ENCODE data around the gene NKIRAS2. TPM values are rescaled to one million over a fixed set of nuclear protein-coding genes. Genes with fewer than 3 reads are reported as not detected.

Gene NKIRAS2
- total and polyA plus RNA-seq, 2 donors (not counting 3 experiments of a cell fraction or from before 2014, with no cell fraction given) = 57.3 to 87.6 TPM

GRCh38 chr17:42058063-42058462, 38.2 kb downstream of the NKIRAS2 start:
- dilution Hi-C loops (cut with MboI; ENCODE audit: extremely low pct_ligation_motif_present, low sequenced_read_pairs) = no loop called here
- TF ChIP-seq POLR2A (IDR thresholded peaks at IDR 0.05; ENCODE audit: low read depth, low read length) = no peak
- no peak for TF ChIP-seq MYC (IDR thresholded peaks at IDR 0.05; ENCODE audit: low read depth, low read length)
- TF ChIP-seq MAX (IDR thresholded peaks at IDR 0.05; ENCODE audit: insufficient read depth, insufficient read length) = no peak
- TF ChIP-seq GATA2 (IDR thresholded peaks at IDR 0.05; ENCODE audit: insufficient read depth, insufficient read length, low read depth, low read length) = no peak
- TF ChIP-seq EZH2 (IDR thresholded peaks at IDR 0.05; ENCODE audit: borderline replicate concordance, low read depth, low read length, severe bottlenecking) = no peak
- TF ChIP-seq JUN (IDR thresholded peaks at IDR 0.05; ENCODE audit: borderline replicate concordance, insufficient read depth, insufficient read length, low read depth) = no peak
- no peak for TF ChIP-seq CTCF (IDR thresholded peaks at IDR 0.05; ENCODE audit: extremely low read depth in 1 of 2, insufficient read depth in 1 of 2, low read depth in 1 of 2, low read length in 2 of 2)
- no peak for TF ChIP-seq FOS (IDR thresholded peaks at IDR 0.05; ENCODE audit: borderline replicate concordance, insufficient read depth, low read length)
- TF ChIP-seq POLR2AphosphoS5 (IDR thresholded peaks at IDR 0.05; ENCODE audit: insufficient read depth, low read depth, low read length) = no peak
- Histone ChIP-seq H3K36me3 (ENCODE audit: control insufficient read depth in 2 of 2, extremely low read depth in 1 of 2, insufficient read depth in 2 of 2, low read length in 2 of 2) (no peaks in the 10 kb centered on the region), H3K9me1 (replicated peaks; ENCODE audit: control insufficient read depth, extremely low read depth, insufficient read depth, low read length) (no peaks in the 10 kb centered on the region), H3K79me2 (ENCODE audit: control insufficient read depth, insufficient read depth, low read length) (no peaks in the 10 kb centered on the region), H3K4me1 (ENCODE audit: control insufficient read depth, extremely low read depth, insufficient read depth, low read length) (no peaks in the 10 kb centered on the region), H3K4me2 (ENCODE audit: insufficient read depth, low read length) (no peak overlapping the region), H3K27me3 (ENCODE audit: control insufficient read depth in 2 of 2, insufficient read depth in 2 of 2, low read length in 2 of 2) (peaks cover 22% of the 10 kb centered on the region in 2 experiments), H2AFZ (ENCODE audit: low read depth, low read length) (no peak overlapping the region), H3K4me3 (replicated peaks in 1 of 3; ENCODE audit: insufficient read depth in 1 of 3, low read depth in 1 of 3, low read length in 3 of 3) (no peak overlapping the region), H3K9ac (replicated peaks; ENCODE audit: extremely low read depth, insufficient read depth, low read length) (no peak overlapping the region), H3K27ac (ENCODE audit: insufficient read depth, low read depth, low read length) (no peak overlapping the region), H4K20me1 (replicated peaks; ENCODE audit: control insufficient read depth, extremely low read depth, insufficient read depth, low read length) (no peaks in the 10 kb centered on the region), H3K9me3 (replicated peaks; ENCODE audit: control insufficient read depth, insufficient read depth, low read length) (no peaks in the 10 kb centered on the region)
- BruUV-seq (replicated peaks) = no TSS peak
- intact Hi-C loops (cut with micrococcal nuclease) = no loop called here
- POLR2A ChIA-PET = no interaction called here
- no peak for DNase-seq (ENCODE audit: low read depth, low spot score)
- CTCF ChIA-PET = interaction anchor here (1.1 to 1.2 kb wide), 2 partner anchors 9 to 10 kb away, joined by 3 to 4 read pairs; no protein-coding TSS in a partner anchor
- FAIRE-seq = no peak
